ENCODE measurements around the gene TRPM3. TPM values are rescaled to one million over a fixed set of nuclear protein-coding genes. Genes with fewer than 3 reads are reported as not detected.
A peak's percentile ranks its signal among the peaks of the same experiment; 100 is the strongest.

The TRPM3 gene
- total and polyA plus RNA-seq, 2 experiments from 2014 or later: 0.24 TPM; not detected in 1

DNA sequence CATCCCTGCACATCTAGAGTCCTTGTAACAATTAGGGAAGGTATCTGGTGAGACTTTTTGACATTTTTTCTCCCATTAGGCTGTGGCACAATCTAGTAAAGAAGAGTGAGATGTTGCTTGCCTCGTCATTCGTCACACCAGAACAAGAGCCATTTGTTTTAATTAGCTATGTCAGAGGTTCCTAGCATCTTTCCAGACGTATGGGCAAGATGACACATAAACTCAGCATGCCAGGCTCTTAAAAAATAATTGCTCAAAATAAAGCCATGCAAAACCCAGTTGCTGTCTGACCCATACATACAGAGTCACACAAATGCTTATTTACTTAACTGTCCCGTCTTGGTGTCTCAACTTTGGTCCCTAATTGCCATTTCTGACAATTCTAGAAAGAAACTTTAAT lies 125.9 kb downstream of the TRPM3 start:
- Histone ChIP-seq H3K27me3 (no peaks in the 10 kb centered on the region), H3K27ac (no peak overlapping the region), H3K4me1 (ENCODE audit: low read depth) (no peaks in the 10 kb centered on the region), H3K36me3 (no peaks in the 10 kb centered on the region), H3K9me3 (ENCODE audit: low read depth) (no peaks in the 10 kb centered on the region), H3K4me3 (no peak overlapping the region)
- TF ChIP-seq, protein P1, sequence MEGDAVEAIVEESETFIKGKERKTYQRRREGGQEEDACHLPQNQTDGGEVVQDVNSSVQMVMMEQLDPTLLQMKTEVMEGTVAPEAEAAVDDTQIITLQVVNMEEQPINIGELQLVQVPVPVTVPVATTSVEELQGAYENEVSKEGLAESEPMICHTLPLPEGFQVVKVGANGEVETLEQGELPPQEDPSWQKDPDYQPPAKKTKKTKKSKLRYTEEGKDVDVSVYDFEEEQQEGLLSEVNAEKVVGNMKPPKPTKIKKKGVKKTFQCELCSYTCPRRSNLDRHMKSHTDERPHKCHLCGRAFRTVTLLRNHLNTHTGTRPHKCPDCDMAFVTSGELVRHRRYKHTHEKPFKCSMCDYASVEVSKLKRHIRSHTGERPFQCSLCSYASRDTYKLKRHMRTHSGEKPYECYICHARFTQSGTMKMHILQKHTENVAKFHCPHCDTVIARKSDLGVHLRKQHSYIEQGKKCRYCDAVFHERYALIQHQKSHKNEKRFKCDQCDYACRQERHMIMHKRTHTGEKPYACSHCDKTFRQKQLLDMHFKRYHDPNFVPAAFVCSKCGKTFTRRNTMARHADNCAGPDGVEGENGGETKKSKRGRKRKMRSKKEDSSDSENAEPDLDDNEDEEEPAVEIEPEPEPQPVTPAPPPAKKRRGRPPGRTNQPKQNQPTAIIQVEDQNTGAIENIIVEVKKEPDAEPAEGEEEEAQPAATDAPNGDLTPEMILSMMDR (IDR thresholded peaks at IDR 0.05; ENCODE audit: low read depth, low read length): no peak
- no peak for DNase-seq (ENCODE audit: low read depth in 1 of 2, low spot score in 1 of 2)

DNA sequence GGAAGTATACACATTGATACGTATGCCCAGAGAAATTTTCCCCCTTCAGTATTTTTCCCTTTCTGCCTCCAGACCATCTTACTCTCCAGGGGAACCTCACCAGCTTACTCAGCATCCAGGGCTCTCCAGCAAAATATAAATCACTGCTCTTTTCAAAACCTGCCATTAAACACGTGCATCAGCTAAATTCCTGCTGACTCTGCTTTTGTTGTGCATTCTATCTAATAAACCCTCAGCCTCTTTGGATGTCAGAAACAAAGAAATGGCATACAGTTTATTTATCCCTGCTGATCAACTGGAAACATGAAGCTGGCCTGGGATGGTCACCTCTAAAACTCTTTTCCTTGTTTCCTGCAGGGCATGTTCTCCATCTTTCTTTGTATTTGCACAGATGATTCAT lies 126.8 kb downstream of the TRPM3 start:
- Histone ChIP-seq H3K4me1 (ENCODE audit: low read depth) (no peaks in the 10 kb centered on the region), H3K27ac (no peak overlapping the region), H3K9me3 (ENCODE audit: low read depth) (no peaks in the 10 kb centered on the region), H3K36me3 (no peaks in the 10 kb centered on the region), H3K4me3 (no peak overlapping the region), H3K27me3 (no peaks in the 10 kb centered on the region)
- TF ChIP-seq, protein P1 (IDR thresholded peaks at IDR 0.05; ENCODE audit: low read depth, low read length): no peak
- no peak for DNase-seq (ENCODE audit: low read depth in 1 of 2, low spot score in 1 of 2)

DNA sequence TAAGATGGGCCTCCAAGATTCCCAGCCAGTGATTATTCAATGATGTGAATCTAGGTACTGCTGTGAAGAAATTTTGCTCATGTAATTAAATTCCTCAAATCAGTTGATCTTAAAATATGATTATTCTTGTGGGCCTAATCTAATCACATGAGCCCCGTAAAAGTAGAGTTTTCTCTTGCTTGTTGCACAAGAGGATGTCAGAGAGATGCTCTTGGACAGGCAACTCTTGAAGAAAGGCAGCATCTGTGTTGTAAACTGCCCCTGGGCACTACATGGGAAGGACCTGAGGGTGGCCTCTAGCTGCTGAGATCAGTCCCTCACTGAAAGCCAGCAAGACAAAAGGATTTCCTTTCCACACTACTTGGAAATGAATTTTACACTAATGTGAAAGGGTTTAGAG lies 132.9 kb downstream of the TRPM3 start:
- Histone ChIP-seq H3K4me1 (ENCODE audit: low read depth) (no peaks in the 10 kb centered on the region), H3K4me3 (no peak overlapping the region), H3K9me3 (ENCODE audit: low read depth) (no peaks in the 10 kb centered on the region), H3K27me3 (no peaks in the 10 kb centered on the region), H3K36me3 (no peaks in the 10 kb centered on the region), H3K27ac (no peak overlapping the region)
- TF ChIP-seq, protein P1 (IDR thresholded peaks at IDR 0.05; ENCODE audit: low read depth, low read length): no peak
- peak in 1 of 2 donors; percentile 28 for DNase-seq (ENCODE audit: low read depth in 1 of 2, low spot score in 1 of 2)

DNA sequence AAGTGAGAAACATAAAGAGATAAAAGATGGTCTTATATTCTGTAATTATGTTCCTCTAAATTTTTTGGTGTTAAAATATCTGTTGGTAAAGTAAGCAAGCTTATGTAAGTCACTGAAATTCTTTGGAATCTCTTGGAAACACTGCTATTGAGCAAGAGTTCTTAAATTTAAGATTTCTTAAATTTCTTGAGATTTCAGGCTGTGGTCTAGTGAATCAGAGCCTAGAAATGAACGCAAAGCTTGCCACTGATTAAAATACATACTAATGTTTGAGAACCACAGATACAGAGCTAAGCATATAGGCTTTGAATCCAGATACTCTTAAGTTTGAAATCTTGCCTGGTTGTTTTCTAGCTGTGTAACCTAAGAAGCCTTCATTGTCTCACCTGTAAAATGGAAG lies 133.4 kb downstream of the TRPM3 start:
- H3K9me3 ChIP-seq (ENCODE audit: low read depth): no peaks in the 10 kb centered on the region
- DNase-seq (ENCODE audit: low read depth in 1 of 2, low spot score in 1 of 2): peak in 1 of 2 donors; percentile 90
- no peak overlapping the region for H3K4me3 ChIP-seq
- TF ChIP-seq, protein P1 (IDR thresholded peaks at IDR 0.05; ENCODE audit: low read depth, low read length): no peak
- H3K36me3 ChIP-seq: no peaks in the 10 kb centered on the region
- no peaks in the 10 kb centered on the region for H3K27me3 ChIP-seq
- H3K4me1 ChIP-seq (ENCODE audit: low read depth): no peaks in the 10 kb centered on the region
- H3K27ac ChIP-seq: no peak overlapping the region

DNA sequence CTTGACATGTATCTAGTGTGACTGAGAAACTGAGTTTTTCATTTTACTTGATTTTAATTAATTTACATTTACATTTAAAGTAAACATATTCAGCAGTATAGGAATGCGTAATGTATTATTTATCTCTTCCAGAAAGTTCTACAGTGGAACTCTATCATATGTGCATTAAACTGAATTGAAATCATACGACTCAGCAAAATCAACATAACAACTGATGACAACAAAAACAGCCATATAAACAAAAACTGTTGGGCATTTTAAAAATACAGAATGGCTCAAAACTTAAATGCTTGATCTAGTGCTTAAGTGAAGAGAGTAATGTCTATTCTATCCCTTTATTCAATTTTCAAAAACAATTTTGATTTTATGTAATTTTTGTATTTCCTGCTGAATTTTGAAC lies 134.4 kb downstream of the TRPM3 start:
- no peak for DNase-seq (ENCODE audit: low read depth in 1 of 2, low spot score in 1 of 2)
- TF ChIP-seq, protein P1 (IDR thresholded peaks at IDR 0.05; ENCODE audit: low read depth, low read length): no peak
- no peaks in the 10 kb centered on the region for H3K27me3 ChIP-seq

More for the DNA sequence above, 134.4 kb downstream of the TRPM3 start:
- H3K4me3 ChIP-seq: no peak overlapping the region
- H3K27ac ChIP-seq: no peak overlapping the region
- no peaks in the 10 kb centered on the region for H3K36me3 ChIP-seq
- H3K9me3 ChIP-seq (ENCODE audit: low read depth): no peaks in the 10 kb centered on the region
- no peaks in the 10 kb centered on the region for H3K4me1 ChIP-seq (ENCODE audit: low read depth)
